RWPE1 (cell line): ENCODE data around the gene TRAIP.

Source experiments
- CTCF ChIA-PET: fragments of 350-600 bp; sonication (Branson Sonifier 250); formaldehyde crosslinking; extraction: SDS; loops from one replicate; lab custom pipeline; 2021; lab: Yijun Ruan, JAX
- POLR2A ChIA-PET: fragments of 400-600 bp; formaldehyde crosslinking; extraction: SDS; loops from one replicate; lab custom pipeline; 2020; ENCODE audit warnings: antibody characterized with exemption; ENCODE audit not compliant: low non-redundant PET; lab: Yijun Ruan, JAX
- DNase-seq: peaks from one replicate; pipeline ENCODE4 v3.0.0; 2012; ENCODE audit warnings: low spot score
- H3K27ac ChIP-seq: fragments of 450-650 bp; 2 replicates; pipeline ENCODE4 v1.5.1; 2017
- CTCF ChIP-seq: fragments of 450-650 bp; conservative IDR thresholded peaks from 2 replicates; pipeline ENCODE4 v1.5.1; 2017; ENCODE audit warnings: low read depth, mild to moderate bottlenecking

The TRAIP gene

GRCh38 chr3:49791571-49791970, 64.8 kb downstream of the TRAIP start:
- H3K27ac ChIP-seq = no peak overlapping the region
- DNase-seq = no peak
- POLR2A ChIA-PET = no interaction called here
- CTCF ChIA-PET = interaction anchor here (0.6 kb wide), 1 partner anchor 1242 kb away, joined by 3 read pairs; no protein-coding TSS in a partner anchor
- no peak for TF ChIP-seq CTCF

- H3K27ac ChIP-seq = no peak overlapping the region
- ChIA-PET POLR2A (interaction anchor here (0.7 kb wide), 1 partner anchor 20 kb away, joined by 3 read pairs; no protein-coding TSS in a partner anchor), CTCF (no interaction called here)
- TF ChIP-seq CTCF = no peak
- DNase-seq = no peak
Observed at GRCh38 chr3:49790626-49791411, 65.5 kb downstream of the TRAIP start.

GRCh38 chr3:49788056-49788455, 68.3 kb downstream of the TRAIP start:
- TF ChIP-seq CTCF = no peak
- CTCF ChIA-PET = no interaction called here
- DNase-seq = no peak
- no peak overlapping the region for H3K27ac ChIP-seq
- POLR2A ChIA-PET = no interaction called here

GRCh38 chr3:49787536-49787935, 68.8 kb downstream of the TRAIP start:
- ChIA-PET CTCF (no interaction called here), POLR2A (no interaction called here)
- DNase-seq = no peak
- TF ChIP-seq CTCF = no peak
- peak overlapping the region; percentile 83 for H3K27ac ChIP-seq

- POLR2A ChIA-PET = no interaction called here
- no peak for TF ChIP-seq CTCF
- no peak for DNase-seq
- peak overlapping the region; percentile 83 for H3K27ac ChIP-seq
- CTCF ChIA-PET = no interaction called here
Observed at GRCh38 chr3:49787182-49787464, 69.2 kb downstream of the TRAIP start.

- TF ChIP-seq CTCF = no peak
- CTCF ChIA-PET = interaction anchor here (1.1 kb wide), 1 partner anchor 53 kb away, joined by 4 read pairs; no protein-coding TSS in a partner anchor
- peak; percentile 100 for DNase-seq
- H3K27ac ChIP-seq = peak within 1 kb of the TSS; percentile 83
- POLR2A ChIA-PET = no interaction called here
Observed at GRCh38 chr3:49786357-49787181, 69.8 kb downstream of the TRAIP start, which contains the start of gene IP6K1. Gene IP6K1 (minus strand): TSS chr3:49786542. CDS start chr3:49748040, 38,502 bp downstream.
